ENCODE measurements around the gene ARHGEF12. TPM values are rescaled to one million over a fixed set of nuclear protein-coding genes. Genes with fewer than 3 reads are reported as not detected.

ARHGEF12 gene
- total RNA-seq, 4 donors from 2014 or later, result 64.4 to 108 (median 88.3) TPM

GRCh38 chr11:120424185-120424969 is 88.2 kb downstream of the ARHGEF12 start:
- no peak for TF ChIP-seq CTCF (IDR thresholded peaks at IDR 0.05; ENCODE audit: low read depth)

GRCh38 chr11:120424970-120425332 is 88.7 kb downstream of the ARHGEF12 start:
- TF ChIP-seq CTCF (IDR thresholded peaks at IDR 0.05; ENCODE audit: low read depth), result no peak

- no peak for TF ChIP-seq CTCF (IDR thresholded peaks at IDR 0.05; ENCODE audit: low read depth)
Observed at GRCh38 chr11:120425527-120425926, 89.3 kb downstream of the ARHGEF12 start.

- no peak for TF ChIP-seq CTCF (IDR thresholded peaks at IDR 0.05; ENCODE audit: low read depth)
Observed at GRCh38 chr11:120430146-120430545, 93.9 kb downstream of the ARHGEF12 start.

GRCh38 chr11:120431633-120432032 is 95.4 kb downstream of the ARHGEF12 start:
- no peak for TF ChIP-seq CTCF (IDR thresholded peaks at IDR 0.05; ENCODE audit: low read depth)

GRCh38 chr11:120432056-120433018 is 96.1 kb downstream of the ARHGEF12 start:
- no peak for TF ChIP-seq CTCF (IDR thresholded peaks at IDR 0.05; ENCODE audit: low read depth)

- no peak for TF ChIP-seq CTCF (IDR thresholded peaks at IDR 0.05; ENCODE audit: low read depth)
Observed at GRCh38 chr11:120441592-120441991, 105.4 kb downstream of the ARHGEF12 start.

Measured in subcutaneous adipose tissue (tissue), 4 donors.